ENCODE data around the gene JAZF1.

JAZF1 gene

DNA sequence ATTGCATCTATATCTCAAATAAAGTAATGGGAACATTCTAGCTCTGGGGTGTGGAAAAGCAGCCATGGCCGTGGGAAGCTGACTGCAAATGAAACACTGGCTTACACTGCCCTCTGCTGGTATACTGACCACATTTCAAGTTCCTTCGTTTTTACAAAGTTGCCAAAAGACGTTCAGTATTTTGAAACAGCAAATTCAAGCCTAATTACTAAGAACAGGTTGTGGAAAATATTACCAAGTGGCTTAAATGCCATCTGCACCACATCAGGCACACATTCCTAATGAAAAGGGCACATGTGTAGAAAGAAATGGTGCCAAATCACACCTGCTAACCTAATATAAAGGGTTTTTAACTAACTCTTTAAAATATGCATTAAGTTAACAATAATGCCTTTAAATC is 83.9 kb downstream of the JAZF1 start:
- DNase-seq, result peak; percentile 42

DNA sequence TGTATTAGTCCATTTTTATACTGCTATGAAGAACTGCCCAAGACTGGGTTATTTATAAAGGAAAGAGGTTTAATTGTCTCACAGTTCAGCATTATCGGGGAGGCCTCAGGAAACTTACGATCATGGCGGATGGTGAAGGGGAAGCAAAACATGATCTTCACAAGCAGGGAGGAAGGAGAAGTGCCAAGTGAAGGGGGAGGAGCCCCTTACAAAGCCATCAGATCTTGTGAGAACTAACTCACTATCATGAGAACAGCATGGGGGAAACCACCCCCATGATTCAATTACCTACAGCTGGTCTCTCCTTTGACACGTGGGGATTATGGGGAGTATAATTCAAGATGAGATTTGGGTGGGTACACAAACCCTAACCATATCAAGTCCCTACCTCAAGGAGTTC is 85.4 kb downstream of the JAZF1 start:
- DNase-seq, result no peak

DNA sequence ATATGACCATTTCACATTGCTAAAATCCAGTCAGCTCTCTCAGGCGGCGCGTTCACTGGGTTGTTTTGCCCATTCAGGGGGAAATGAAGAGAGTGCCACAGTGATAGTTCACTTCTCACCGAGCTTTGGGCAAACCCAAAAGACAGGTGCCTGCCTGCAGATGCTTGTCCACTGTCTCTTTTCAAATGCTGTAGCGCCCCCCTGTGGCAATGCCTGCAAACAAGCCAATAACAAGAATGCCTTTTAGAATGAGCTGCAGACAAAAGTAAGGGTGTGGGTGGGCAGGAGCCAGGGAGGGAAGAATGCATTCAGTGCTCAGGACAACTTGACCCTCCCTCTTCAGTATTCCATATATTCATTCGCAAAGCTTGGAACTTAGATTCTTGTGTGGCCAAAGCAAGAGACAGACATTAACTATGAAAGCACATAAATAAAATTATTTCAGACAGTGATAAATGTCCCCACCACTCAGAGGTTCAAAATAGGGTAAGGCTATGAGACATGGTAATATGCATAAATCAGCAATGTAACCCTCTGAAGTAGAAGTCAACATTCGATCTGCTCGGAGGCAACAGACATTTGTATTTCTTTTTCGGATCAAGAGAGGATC is 86.9 kb downstream of the JAZF1 start:
- peak; percentile 47 for DNase-seq

DNA sequence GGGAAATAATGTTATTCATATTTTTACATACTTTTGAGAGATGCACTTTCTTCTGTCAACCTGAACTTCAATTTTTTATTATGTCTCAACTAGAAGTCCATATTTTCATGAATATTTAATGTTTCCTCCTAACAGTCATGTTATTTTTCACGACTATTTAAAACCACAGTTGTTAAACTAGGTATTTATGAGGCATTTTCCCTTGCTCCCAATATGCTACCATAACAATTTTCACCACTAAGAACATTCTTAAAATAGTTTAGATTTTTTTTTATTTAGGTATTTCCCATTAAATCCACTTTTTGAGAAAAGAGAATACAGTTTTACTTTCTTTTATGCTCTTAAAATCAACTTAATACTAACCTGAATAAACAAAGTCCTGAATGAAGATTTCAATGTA is 89.4 kb downstream of the JAZF1 start:
- no peak for DNase-seq

DNA sequence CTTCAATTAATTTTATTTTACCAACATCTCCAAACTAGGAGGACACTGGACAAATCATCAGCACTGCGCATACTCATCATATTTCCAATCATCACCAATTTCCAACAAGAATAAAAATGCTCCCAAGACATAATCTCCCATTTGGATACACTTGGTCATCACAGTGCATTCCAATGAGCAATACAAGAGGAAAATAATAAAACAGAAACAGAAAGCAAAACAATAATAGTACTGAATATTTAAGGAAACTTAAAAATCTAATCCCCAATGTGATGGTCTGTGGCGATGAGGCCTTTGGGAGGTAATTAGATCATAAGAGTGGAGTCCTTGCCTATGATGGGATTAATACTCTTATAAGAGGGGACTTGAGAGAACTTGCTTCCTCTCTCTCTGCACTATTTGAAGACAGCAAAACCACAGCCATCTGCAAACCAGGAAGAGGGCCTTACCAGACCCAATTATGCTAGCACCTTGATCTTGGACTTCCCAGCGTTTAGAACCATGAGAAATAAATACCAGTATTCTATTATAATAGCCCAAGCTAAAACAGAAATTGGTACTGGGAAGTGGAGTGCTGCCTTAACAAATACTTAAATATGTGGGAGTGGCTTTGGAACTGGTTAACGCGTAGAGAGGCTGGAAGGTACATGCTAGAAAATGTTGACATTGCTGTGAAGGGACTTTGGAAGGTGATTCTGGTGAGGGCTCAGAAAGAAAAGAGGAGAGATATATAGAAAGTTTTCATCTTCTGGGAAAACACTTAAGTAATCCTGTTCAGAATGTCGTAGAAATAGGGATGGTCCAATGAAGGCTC is 91.5 kb downstream of the JAZF1 start:
- DNase-seq, result no peak

DNA sequence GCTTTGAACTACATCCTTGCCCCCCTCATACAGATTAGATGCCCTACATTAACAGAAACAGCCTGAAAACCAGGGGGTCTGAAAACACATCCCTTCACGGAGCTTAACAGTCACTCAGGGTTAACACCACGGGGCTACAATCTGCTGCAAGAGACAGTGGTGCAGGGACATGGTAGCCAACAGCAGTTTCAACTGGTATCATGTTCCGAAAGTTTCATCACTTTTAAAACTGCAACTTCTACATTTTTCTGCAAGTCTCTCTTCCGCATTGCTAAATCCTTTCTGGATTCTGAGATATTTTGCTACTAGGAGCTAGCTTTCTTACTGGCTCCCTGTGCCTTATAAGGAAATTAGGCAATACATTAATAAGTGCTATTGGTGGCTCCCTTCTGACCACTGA is 92.6 kb downstream of the JAZF1 start:
- no peak for DNase-seq

DNA sequence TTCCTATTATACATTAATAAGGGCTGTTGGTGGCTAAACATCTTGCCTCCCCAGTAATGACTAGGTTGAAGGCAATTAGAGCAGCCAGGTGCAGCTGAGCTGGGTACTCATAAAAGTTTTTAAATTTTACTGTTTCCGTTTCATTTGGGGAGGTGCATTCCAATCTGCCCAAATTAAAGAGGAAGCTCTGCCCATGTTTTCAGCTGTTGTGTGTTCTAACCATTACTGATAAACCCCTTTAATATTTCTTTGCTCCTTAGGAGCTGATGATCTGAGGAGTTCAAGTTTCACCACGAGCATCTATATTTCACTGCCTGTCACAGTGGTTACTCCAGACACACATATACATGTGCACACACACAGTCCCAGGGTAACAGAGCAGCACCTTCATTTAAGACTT is 94.4 kb downstream of the JAZF1 start:
- peak; percentile 12 for DNase-seq

DNA sequence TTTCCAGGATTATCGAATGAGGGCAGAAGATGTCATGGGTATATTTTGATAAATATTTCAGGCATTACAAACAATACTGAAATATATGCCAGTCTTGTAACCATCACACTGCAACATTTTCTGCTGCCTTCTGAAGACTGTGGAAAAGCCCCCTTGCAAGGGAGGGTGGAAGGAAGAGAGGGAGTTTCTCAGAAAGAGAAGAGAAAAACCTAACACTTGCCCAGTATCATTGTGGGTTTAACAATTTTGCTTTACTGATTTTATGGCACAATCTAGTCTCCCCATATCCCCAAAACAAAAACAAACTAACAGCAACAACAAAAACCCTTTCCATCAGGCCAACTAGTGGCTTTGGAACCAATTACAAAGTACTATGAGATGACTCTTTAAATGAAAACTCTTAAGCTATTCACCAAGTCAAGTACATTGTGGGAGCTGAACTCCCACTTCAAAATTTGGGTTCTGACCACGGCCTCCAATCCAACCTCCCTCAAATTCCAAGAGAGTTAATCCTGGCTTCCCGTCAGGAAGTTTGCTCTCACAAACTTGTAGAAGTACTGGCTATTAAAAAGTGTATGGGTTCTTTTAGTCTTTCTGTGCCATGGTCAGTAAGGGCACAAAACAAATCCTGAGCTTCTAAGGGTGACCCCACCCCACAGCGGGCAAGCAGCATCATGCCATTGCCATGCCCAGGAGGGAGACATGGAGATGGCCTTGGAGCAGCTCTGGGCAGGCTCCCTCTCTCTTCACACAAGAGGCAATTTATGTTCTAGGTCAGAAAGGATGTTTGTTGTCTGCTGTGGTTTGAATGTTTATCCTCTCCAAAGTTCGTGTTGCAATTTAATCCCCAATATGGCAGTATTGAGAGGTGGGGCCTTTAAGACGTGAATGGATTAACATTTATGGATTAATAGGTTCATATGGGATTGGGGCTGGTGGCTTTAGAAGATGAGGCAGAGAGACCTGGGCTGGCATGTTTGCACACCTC is 96.3 kb downstream of the JAZF1 start:
- no peak for DNase-seq

DNA sequence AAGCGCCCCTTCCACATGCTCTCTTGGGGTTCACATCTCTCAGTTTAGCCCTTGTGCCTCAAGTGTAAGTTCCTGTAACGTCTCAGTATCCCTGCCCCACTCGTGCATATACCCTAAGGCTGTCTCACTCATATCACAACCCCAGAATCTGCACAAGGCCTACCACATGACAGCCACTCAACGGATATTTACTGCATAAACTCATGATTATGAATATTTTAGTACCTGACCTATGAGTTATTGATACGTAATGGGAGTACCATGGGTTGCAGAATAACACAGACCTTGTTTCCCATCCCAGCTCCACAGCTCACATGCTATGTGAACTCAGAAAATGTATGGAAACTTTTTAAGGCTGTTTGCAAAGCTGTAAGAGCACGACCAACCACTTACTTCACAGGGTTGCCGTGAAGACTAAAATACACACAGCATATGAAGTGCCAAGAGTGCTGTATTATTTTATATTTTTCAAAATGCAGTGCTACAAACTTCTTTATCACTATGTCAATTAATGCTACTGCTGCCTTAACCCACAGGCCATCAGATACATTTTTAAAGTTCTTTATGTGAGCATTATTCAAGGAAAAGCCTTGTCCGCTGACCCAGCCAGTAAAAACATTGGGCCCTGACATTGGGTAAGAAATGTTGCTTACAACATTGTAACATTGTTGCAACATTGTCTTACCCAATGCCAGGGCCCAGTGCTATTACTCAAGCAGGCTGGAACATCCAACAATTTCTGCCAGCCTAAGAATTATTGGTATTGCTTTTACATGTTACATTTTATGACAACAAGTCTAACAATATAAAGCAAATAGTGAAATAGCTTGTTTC is 97.2 kb downstream of the JAZF1 start:
- no peak for DNase-seq

DNA sequence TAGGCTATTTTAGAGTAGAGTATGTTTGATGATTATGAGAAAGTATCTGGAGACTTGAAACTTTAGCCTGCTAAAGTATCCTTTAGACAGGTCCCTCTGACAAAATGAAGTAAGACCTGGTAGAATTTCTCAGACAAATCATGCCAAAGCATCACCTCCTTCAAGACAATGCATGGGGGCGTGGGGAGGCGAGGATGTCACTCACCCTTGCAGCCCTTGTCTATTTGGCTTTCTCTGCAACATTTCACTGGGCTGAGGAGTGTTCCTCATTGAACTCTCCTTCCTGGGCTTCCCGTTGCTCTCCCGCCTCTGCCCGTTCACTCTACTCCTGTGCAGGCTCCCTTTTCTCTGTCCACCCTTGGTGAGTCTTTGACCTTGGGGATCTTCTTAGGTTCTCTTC is 98.5 kb downstream of the JAZF1 start:
- no peak for DNase-seq

DNA sequence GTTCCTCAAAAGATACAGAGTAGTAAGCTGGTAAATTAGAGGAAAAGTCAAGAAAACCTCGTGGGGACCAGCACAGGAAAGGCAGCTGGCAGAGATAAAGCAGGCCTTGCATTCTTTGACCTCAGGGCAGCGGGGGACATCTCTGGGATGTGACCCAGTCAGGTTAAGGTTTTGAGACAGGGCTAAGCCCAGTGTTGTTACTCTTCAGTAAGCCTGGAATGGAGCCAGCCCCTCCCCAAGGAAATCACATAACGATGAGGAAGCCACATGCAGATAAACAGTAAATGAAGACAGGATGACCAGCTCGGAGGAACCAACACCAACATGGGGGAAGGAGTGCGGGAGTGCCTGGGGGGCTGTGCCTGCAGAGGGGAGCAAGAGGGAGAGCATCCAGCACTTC is 99.6 kb downstream of the JAZF1 start:
- DNase-seq, result no peak

DNA sequence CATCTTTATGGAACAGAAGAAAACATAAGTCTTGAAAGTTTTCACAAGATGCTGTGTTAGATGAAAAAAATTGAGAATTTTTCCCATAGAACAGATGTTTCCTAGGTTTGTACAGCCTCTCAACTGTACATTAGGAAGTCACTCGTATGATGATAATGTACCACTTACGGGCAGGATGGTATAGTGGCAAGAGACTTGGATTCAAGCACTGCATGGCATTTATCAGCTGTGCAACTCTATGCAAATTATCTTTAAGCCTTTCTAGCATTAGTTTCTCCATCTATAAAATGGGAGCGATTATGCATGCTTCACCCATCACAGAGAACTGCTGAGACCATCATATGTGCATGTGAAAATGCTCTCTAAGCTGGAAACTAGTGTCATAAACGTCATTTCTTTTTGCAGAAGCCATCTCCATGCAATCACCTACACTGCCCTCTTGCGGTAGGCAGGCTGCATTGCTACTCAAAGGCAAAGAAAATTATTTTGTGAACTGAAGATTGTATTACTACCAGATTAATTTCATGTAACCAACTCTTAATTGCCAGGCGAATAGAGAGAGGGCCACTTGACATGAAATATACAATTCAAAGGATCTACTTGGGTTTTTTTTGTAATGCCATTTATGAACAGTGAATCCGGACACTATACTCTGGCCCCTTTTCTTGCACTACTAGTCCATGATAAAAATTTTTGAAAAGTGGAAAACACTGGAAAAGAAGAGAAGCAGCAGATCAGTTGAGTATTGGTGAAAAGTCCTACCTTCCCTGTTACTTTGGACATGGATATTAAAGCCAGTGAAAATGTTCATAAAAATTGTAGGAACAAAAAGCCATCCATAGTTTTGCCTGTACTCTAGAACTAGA is 102.3 kb downstream of the JAZF1 start:
- DNase-seq, result peak; percentile 34

DNA sequence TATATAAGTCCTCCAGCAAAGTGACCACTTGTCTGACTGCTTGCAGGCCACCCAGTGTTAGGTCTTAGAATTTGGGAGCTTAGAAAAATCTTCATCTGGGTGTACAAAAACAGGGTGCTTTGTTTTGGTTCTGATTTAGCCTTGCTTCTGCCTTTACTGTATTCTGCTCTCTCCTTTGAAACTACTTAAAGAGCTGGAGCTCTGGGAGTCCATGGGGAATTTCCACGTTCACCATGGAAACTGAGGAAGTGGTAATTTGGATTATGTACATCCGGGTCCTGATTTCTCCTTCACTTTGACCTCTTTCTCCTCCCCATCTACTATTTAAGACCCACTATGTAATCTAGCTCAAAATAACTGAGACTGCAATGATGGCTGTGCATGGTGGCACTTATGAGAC is 103.0 kb downstream of the JAZF1 start:
- no peak for DNase-seq

DNA sequence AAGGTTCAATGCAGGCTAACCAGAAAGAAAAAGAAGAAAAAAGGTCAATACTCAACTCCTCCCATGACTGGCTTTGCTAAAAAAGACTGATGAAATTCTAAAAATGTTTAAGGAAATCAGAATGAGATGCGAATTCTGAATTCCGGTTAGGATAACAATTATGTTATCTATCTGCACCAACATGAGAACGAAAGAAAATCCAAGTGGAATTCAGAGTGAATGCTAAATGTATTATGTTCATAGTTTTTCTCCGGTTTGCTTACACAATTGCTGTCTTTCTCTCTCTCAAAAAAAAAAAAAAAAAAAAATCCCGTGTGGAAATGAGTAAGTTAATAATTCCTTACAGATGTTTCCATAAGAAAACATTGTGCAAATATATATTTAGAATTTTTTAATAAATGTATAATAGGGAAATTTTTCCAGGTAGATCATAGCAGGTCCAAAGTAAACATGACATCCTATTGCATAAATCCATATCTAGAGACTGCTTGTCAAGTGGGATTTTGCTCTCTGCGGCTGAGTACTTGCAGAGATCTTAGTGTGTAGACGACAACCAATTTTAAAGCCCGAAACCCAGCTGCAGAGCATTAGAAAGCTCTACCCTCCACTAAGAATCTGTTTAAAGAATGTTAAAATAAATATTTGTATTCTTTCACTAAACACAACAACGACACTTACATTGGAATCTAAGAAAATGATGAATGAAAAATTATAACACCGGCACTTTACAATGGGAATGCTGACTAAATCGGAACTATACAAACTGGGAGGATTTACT is 104.0 kb downstream of the JAZF1 start:
- no peak for DNase-seq

DNA sequence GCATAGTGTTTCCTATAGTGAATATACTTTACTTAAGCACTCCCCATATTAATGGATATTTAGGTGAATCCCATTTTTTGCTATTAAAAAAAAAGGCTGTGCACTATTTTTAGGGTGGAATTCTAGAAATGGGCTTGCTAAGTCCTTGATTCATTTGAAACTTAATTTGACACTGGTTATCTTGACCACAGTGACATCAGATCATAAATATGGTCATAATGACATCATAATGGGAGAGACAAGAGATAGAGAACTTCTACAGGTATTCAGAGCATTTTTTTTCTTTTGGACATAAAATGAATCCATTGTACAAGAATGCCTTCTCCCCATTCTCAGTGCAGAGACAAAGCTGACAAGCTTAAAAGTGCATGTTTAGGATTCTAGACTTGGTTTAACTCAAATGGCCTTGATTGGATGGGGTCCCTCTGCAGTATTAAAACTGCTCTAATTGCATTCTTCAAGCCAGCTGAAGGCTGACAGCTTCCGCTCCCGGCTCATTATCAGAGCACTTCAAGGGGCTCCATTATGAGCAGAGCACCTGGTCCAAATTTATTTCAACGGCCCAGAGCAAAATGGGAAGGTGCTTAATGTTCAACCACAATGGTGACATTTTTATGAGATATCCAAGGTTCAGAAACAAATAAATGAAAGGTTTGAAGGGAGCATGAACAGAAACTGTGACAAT is 104.8 kb downstream of the JAZF1 start:
- no peak for DNase-seq

DNA sequence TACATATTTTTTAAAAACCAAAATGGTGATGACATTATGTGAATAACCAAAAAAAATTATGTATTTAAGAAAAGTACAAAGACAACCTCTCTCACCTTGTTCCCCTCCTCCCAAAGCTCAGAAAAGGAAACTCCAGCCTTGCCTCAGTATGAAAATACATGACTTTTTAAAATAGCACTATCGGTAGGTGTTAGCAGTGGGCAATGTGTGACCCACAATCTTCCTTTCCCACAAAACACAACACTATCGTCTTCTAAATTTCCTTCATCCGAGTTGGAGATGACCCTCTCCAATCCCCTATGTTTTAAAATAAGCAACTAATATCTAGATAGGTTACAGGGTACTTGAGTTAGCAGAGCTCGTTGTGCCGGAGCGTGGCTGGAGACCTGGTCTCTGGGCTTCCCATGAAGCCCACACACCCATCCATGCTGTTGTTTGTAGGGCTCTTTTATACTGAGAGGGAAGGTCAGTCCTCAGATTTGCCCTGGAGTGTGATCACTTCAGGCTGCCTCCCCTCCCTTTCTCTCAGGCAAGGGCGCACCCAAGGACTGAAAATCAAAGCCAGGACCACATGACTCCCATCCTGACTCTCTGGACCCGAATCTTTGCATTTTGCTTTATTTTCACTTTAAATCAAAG is 107.6 kb downstream of the JAZF1 start:
- no peak for DNase-seq

DNA sequence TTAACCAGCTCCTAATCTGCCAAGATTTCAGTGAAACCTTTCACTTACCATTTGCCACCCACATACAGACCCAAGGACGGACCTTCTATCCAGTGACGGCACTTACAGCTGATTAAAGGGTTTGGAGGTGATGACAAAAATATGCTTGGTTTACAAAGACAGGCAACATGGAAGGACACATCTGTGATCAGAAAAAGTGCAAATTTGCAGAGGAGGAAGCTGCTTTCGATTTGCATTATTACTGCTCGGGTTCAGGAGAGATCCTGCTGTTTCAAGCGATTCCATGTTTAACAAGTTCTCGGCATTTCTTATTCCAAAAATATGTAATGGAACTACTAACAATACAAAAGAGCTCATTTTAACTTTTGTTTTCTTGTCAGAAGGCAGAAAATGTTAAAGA is 109.0 kb downstream of the JAZF1 start:
- no peak for DNase-seq

DNA sequence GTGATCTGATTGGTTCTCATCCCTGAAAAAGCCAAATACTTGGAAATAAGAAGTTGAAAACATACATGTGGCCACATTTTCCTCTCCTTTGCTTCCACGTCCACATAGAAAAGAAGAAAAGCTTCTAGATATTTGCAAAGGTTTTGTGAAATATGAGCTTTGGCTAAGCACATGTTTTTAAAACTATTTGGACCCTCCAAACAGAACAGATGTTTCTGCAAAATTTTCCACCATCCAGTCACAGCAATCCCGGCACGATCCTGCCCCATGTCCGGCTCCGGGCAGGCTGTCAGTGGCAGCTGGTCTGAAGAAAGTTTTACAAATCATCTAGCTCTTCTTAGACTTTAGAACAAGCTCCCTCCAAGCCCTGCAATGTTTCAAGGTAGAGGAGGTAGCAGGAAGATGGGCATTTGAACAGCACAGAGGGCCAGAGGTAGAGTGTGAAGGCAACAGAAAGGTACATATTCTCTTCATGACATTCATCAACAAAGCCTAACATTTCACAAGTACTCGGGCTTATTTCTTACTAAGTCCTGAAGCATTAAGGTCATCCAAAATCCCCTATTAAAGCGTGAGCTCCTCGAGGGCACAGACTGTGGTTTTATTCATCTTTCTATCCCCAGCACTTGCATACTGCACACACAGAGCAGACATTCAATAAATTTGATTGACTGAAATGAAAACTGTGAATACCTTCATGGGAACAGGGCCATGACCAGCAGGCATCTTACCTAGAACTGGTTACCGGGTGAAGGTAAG is 110.1 kb downstream of the JAZF1 start:
- no peak for DNase-seq

DNA sequence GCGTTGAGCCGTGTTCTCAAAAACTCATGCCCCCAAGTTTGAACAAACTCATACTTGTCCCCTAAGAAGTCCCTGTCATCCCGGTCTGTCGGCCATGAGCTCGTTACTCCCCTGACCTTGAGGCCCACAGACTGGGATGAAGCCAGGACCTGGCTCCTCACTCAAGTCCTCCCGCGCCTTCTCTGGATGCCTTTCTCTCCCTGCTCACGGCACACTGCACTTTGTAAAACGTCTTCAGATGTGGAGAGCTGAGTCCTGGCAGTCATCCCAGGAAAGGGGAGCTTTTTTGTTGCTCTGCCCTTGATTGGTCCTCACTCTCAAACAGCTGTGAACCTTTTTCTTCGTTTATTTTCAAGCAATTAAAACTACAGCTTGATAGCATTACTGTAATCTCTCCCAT is 110.8 kb downstream of the JAZF1 start:
- no peak for DNase-seq

Measured in NCI-H146 (cell line).